Measurements from ENCODE around the gene SGCD.

DNA sequence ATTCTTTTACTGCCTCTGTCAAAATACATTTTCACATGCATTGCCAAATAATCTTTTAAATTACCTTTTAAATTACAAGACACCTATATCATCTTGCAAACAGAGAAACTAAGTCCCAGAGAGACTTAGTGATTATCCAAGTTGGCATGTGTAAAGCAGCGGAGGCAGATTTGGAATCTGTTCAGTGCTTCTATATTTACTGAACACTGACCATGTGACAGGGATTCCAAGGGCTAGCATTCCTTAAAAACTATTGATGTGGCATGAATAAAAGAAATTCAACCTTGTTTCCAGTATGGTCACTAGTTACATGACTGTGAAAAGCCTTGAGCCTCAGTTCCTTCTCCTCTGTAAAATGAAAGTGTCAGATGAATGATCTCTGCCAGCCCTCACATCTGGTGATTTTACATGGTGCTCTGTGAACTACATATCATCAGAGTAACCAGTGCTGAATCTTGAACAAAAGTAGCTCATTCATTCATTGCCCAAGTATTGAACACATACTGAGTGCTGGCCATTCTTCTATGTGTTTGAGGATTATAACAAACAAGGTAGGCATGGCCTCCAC lies 451.3 kb downstream of the SGCD start:
- TF ChIP-seq, protein P1, sequence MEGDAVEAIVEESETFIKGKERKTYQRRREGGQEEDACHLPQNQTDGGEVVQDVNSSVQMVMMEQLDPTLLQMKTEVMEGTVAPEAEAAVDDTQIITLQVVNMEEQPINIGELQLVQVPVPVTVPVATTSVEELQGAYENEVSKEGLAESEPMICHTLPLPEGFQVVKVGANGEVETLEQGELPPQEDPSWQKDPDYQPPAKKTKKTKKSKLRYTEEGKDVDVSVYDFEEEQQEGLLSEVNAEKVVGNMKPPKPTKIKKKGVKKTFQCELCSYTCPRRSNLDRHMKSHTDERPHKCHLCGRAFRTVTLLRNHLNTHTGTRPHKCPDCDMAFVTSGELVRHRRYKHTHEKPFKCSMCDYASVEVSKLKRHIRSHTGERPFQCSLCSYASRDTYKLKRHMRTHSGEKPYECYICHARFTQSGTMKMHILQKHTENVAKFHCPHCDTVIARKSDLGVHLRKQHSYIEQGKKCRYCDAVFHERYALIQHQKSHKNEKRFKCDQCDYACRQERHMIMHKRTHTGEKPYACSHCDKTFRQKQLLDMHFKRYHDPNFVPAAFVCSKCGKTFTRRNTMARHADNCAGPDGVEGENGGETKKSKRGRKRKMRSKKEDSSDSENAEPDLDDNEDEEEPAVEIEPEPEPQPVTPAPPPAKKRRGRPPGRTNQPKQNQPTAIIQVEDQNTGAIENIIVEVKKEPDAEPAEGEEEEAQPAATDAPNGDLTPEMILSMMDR (IDR thresholded peaks at IDR 0.05): no peak
- TF ChIP-seq POLR2AphosphoS5 (IDR thresholded peaks at IDR 0.05) (no peak), POLR2A (IDR thresholded peaks at IDR 0.05; ENCODE audit: low read depth) (no peak), EP300 (IDR thresholded peaks at IDR 0.05) (no peak)
